Testis (tissue), 2 donors: ENCODE measurements around the gene COMTD1.
A peak's percentile ranks its signal among the peaks of the same experiment; 100 is the strongest.

Experiments
- CTCF ChIP-seq, 3 experiments: fragments of 450-650 bp in 2 of 3; fragments of 200-600 bp in 1 of 3; sonication (generic) in 1 of 3; IDR thresholded peaks; one replicate each; pipeline ENCODE4 v1.5.1; 2016 to 2019; ENCODE audit warnings: antibody characterized with exemption in 3 of 3, mild to moderate bottlenecking in 2 of 3, moderate library complexity in 1 of 3
- POLR2A ChIP-seq: fragments of 450-650 bp; IDR thresholded peaks from one replicate; pipeline ENCODE4 v1.6.1; 2017; ENCODE audit warnings: antibody characterized with exemption, mild to moderate bottlenecking, moderate library complexity

GRCh38 chr10:75191821-75192568 lies 43.8 kb downstream of the COMTD1 start:
- TF ChIP-seq CTCF (IDR thresholded peaks at IDR 0.05), result peak in 1 of 3 experiments; percentile 6
- TF ChIP-seq POLR2A, result no peak
